Calu3 (cell line): ENCODE results near the gene LTK. TPM values are rescaled to one million over a fixed set of nuclear protein-coding genes. Genes with fewer than 3 reads are reported as not detected.
A peak's percentile ranks its signal among the peaks of the same experiment; 100 is the strongest.

ENCODE experiments used
- Bru-seq: library from RNA; stranded (reverse); fragments of 400-500 nt; gene quantifications from one replicate; lab custom pipeline; 2021; lab: Mats Ljungman, UMichigan
- BruChase-seq, 2 experiments: library from RNA; stranded (reverse); fragments of 400-500 nt; gene quantifications; one replicate each; lab custom pipeline; 2021; lab: Mats Ljungman, UMichigan
- BruUV-seq: library from RNA; stranded (reverse); fragments of 400-500 nt; replicated peaks from 2 replicates; lab custom pipeline; 2021; lab: Mats Ljungman, UMichigan
- CTCF ChIA-PET: fragments of 300-600 bp; sonication (Branson Sonifier 250); formaldehyde crosslinking; loops from one replicate; lab custom pipeline; 2022; ENCODE audit warnings: antibody characterized with exemption; lab: Charles Lee
- DNase-seq: peaks from one replicate; pipeline ENCODE4 v3.0.0; 2022
- H3K27ac Mint-ChIP-seq: one replicate; pipeline ENCODE4 v1.8.0; 2022; ENCODE audit warnings: mixed read lengths; ENCODE audit not compliant: unreplicated experiment
- H3K27me3 Mint-ChIP-seq: one replicate; pipeline ENCODE4 v1.8.0; 2022; ENCODE audit warnings: mixed read lengths; ENCODE audit not compliant: unreplicated experiment
- H3K36me3 Mint-ChIP-seq: one replicate; pipeline ENCODE4 v1.8.0; 2022; ENCODE audit warnings: mild to moderate bottlenecking, moderate library complexity, mixed read lengths; ENCODE audit not compliant: insufficient read depth, unreplicated experiment
- H3K4me1 Mint-ChIP-seq: one replicate; pipeline ENCODE4 v1.8.0; 2022; ENCODE audit warnings: mild to moderate bottlenecking, low read depth, mixed read lengths; ENCODE audit not compliant: unreplicated experiment
- H3K4me3 Mint-ChIP-seq: one replicate; pipeline ENCODE4 v1.8.0; 2022; ENCODE audit warnings: mild to moderate bottlenecking, low read depth, moderate library complexity, mixed read lengths; ENCODE audit not compliant: unreplicated experiment
- H3K9me3 Mint-ChIP-seq: one replicate; pipeline ENCODE4 v1.8.0; 2022; ENCODE audit warnings: low read depth, mixed read lengths; ENCODE audit not compliant: unreplicated experiment
- CTCF ChIP-seq: fragments of 200-600 bp; IDR thresholded peaks from one replicate; pipeline ENCODE4 v1.8.0; 2022; ENCODE audit warnings: antibody characterized with exemption; ENCODE audit not compliant: unreplicated experiment
- intact Hi-C: fragments of 100-400 bp; cut with micrococcal nuclease; formaldehyde crosslinking; loops from one replicate; pipeline ENCODE4 v1.10.0; 2022; ENCODE audit not compliant: unreplicated experiment
- long read RNA-seq: library from polyadenylated mRNA; stranded (forward); transcript quantifications from one replicate; pipeline ENCODE4 v2.0.0, GENCODE V29; 2022
- total RNA-seq: library from RNA; stranded (reverse); gene quantifications from 2 replicates; pipeline ENCODE4 v1.2.3, GENCODE V29; 2022

The LTK gene
- 0.24 and 0.32 TPM in 2 replicates for total RNA-seq
- percentile 10 among the genes with signal in this experiment for Bru-seq, nascent RNA
- percentile 11 among the genes with signal in this experiment for BruChase-seq, experiment 1, labeled RNA remaining after a 6-hour chase
- BruChase-seq, experiment 2, labeled RNA remaining after a 2-hour chase: percentile 17 among the genes with signal in this experiment
- long read RNA-seq: 0 reads

GRCh38 chr15:41513506-41514227 lies at the start of gene LTK:
Gene LTK, minus strand, starts transcription at chr15:41513827. Its CDS starts 118 bp downstream, at chr15:41513709.
- H3K4me1 Mint-ChIP-seq: no peaks in the 10 kb centered on the region
- no peak within 1 kb of the TSS for H3K4me3 Mint-ChIP-seq
- BruUV-seq: no TSS peak
- no peak for TF ChIP-seq CTCF
- CTCF ChIA-PET: no interaction called here
- no peak within 1 kb of the TSS for H3K27ac Mint-ChIP-seq
- no peak for DNase-seq
- H3K27me3 Mint-ChIP-seq: no peaks in the 10 kb centered on the region
- H3K36me3 Mint-ChIP-seq: peaks cover 13% of the 10 kb centered on the region
- intact Hi-C loops: no loop called here
- H3K9me3 Mint-ChIP-seq: no peaks in the 10 kb centered on the region

GRCh38 chr15:41562784-41563198 lies 49.2 kb upstream of the LTK start:
- Mint-ChIP-seq H3K4me1 (no peaks in the 10 kb centered on the region), H3K27ac (no peak overlapping the region), H3K4me3 (no peak overlapping the region), H3K27me3 (no peaks in the 10 kb centered on the region), H3K36me3 (peaks cover 14% of the 10 kb centered on the region), H3K9me3 (no peaks in the 10 kb centered on the region)
- intact Hi-C loops: no loop called here
- TF ChIP-seq CTCF: no peak
- no peak for DNase-seq
- CTCF ChIA-PET: no interaction called here
- no TSS peak for BruUV-seq

GRCh38 chr15:41562244-41562643 lies 48.6 kb upstream of the LTK start:
- no TSS peak for BruUV-seq
- intact Hi-C loops: no loop called here
- no peak for TF ChIP-seq CTCF
- no peaks in the 10 kb centered on the region for H3K27me3 Mint-ChIP-seq
- H3K4me1 Mint-ChIP-seq: no peaks in the 10 kb centered on the region
- no peak overlapping the region for H3K4me3 Mint-ChIP-seq
- peaks cover 15% of the 10 kb centered on the region for H3K36me3 Mint-ChIP-seq
- CTCF ChIA-PET: no interaction called here
- no peak overlapping the region for H3K27ac Mint-ChIP-seq
- no peaks in the 10 kb centered on the region for H3K9me3 Mint-ChIP-seq
- no peak for DNase-seq

GRCh38 chr15:41561777-41562145 lies 48.1 kb upstream of the LTK start:
- peaks cover 15% of the 10 kb centered on the region for H3K36me3 Mint-ChIP-seq
- no peak overlapping the region for H3K27ac Mint-ChIP-seq
- no peak for TF ChIP-seq CTCF
- DNase-seq: no peak
- no peaks in the 10 kb centered on the region for H3K4me1 Mint-ChIP-seq
- CTCF ChIA-PET: no interaction called here
- intact Hi-C loops: no loop called here
- BruUV-seq: no TSS peak
- H3K9me3 Mint-ChIP-seq: no peaks in the 10 kb centered on the region
- no peak overlapping the region for H3K4me3 Mint-ChIP-seq
- no peaks in the 10 kb centered on the region for H3K27me3 Mint-ChIP-seq
